Thoracic aorta (tissue), 2 donors: ENCODE data around the gene MLLT6. TPM values are rescaled to one million over a fixed set of nuclear protein-coding genes. Genes with fewer than 3 reads are reported as not detected.

Experiments
- ATAC-seq: fragments of 150-250 bp; one replicate; pipeline ENCODE4 v1.8.0; 2017; ENCODE audit warnings: low read depth; ENCODE audit not compliant: insufficient number of reproducible peaks, low FRiP score
- DNase-seq: peaks from one replicate; pipeline ENCODE4 v3.0.0-alpha.2; 2020; ENCODE audit warnings: low spot score
- H3K27ac ChIP-seq, 2 donors: fragments of 200-600 bp; sonication (generic); 1 replicate in 1 of 2; 2 replicates in 1 of 2; pipeline ENCODE4 v1.5.1; 2016; ENCODE audit warnings: mild to moderate bottlenecking in 2 of 2, moderate library complexity in 2 of 2
- H3K27me3 ChIP-seq: fragments of 200-600 bp; sonication (generic); replicated peaks from 2 replicates; pipeline ENCODE4 v1.6.0; 2016; ENCODE audit warnings: mild to moderate bottlenecking; ENCODE audit not compliant: insufficient read depth
- H3K36me3 ChIP-seq: fragments of 200-600 bp; sonication (generic); one replicate; pipeline ENCODE4 v1.5.1; 2016
- H3K4me1 ChIP-seq, 2 donors: fragments of 200-600 bp; sonication (generic); 1 replicate in 1 of 2; 2 replicates in 1 of 2; pipeline versions ENCODE4 v1.5.1 to v1.6.0; 2016; ENCODE audit warnings: low read depth in 2 of 2, mild to moderate bottlenecking in 1 of 2; ENCODE audit not compliant: control insufficient read depth in 1 of 2
- H3K4me3 ChIP-seq: fragments of 200-600 bp; sonication (generic); 2 replicates; pipeline ENCODE4 v1.5.1; 2016; ENCODE audit warnings: mild to moderate bottlenecking
- H3K9me3 ChIP-seq: fragments of 200-600 bp; sonication (generic); 2 replicates; pipeline ENCODE4 v1.5.1; 2016
- CTCF ChIP-seq: fragments of 200-600 bp; sonication (generic); IDR thresholded peaks from one replicate; pipeline ENCODE4 v1.5.1; 2019; ENCODE audit warnings: antibody characterized with exemption
- total RNA-seq, 2 donors: library from RNA; depleted of rRNA; stranded (reverse); fragments of >200 nt; gene quantifications; one replicate each; pipeline versions ENCODE4 v1.1.0 to v1.2.3, GENCODE V29; 2016

MLLT6 gene
- total RNA-seq, 2 donors from 2014 or later = 113 to 201 TPM

DNA sequence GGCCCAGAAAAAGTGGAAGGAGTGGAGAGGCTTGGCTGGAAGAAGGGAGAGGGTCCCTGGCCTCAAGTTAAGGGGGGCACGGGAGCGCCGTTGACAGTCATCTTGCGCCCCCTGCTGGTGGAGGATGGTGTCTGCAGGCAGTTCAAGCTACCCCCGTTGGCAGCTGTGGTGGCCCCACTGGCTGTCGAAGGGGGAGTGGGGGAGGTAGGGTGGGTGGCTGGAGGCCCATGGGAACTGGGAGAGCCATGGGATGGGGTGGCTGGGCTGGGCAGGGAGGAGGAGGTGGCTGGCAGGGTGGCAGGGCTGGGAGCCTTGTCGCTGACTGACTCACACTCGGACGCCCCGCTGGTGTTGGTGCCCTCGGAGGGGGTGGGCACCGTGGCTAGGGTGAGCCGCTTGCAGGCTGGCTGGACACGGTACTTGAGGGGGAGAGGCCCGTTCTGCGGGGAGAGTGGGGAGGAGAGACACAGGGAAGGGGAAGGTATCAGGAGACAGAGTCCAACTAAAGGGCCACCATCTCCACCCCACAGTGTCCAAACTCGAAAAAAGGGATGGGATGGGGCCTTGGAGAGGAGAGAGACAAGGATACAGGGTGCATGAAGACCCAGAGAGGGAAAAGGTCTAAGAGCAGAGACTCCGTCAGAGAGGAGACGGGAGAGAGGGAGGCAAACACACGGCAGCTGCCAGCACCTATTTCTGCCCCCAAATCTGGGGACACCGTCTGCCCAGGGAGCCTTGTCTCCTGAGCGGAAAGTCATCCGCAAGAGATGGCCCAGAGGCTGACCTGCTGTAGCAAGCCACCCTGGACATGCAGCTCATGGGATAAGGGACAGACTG is 30.3 kb downstream of the MLLT6 start:
- DNase-seq (no peak), ATAC-seq (no peak)
- Histone ChIP-seq H3K9me3 (no peaks in the 10 kb centered on the region), H3K4me3 (no peak overlapping the region), H3K4me1 (peaks cover 11 to 35% of the 10 kb centered on the region in 2 donors), H3K36me3 (peaks cover 39% of the 10 kb centered on the region), H3K27me3 (no peaks in the 10 kb centered on the region), H3K27ac (peak overlapping the region; percentile 15 to 22)
- peak; percentile 98 for TF ChIP-seq CTCF

GRCh38 chr17:38738007-38738662 is 33.1 kb downstream of the MLLT6 start:
- no peak for TF ChIP-seq CTCF

DNA sequence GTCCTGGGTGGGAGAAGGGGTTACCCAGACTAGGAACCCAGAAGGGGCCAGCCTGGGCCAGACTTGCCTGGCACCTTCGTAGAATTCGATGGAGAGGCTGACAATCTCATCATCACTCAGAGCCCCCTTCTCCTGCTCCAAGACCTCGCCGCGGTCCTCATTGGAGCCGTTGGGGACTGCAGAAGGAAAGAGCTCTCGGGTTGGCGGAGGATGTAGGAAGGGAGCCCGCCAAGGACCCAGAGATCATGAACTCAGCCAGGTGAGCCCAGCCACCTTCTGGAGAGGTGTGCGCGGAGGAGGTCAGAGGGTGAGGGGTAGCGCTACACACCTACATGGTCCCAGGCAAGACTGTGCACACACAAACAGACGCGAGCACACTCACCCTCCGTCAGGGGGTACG is 33.6 kb downstream of the MLLT6 start:
- no peak overlapping the region for H3K27ac ChIP-seq
- no peak for ATAC-seq
- H3K9me3 ChIP-seq = no peaks in the 10 kb centered on the region
- peaks cover 7 to 38% of the 10 kb centered on the region in 2 donors for H3K4me1 ChIP-seq
- H3K27me3 ChIP-seq = no peaks in the 10 kb centered on the region
- peaks cover 39% of the 10 kb centered on the region for H3K36me3 ChIP-seq
- no peak for DNase-seq
- no peak for TF ChIP-seq CTCF
- no peak overlapping the region for H3K4me3 ChIP-seq

More at GRCh38 chr17:38738007-38738662, 33.1 kb downstream of the MLLT6 start:
- H3K4me1 ChIP-seq = peaks cover 7 to 35% of the 10 kb centered on the region in 2 donors
- H3K4me3 ChIP-seq = no peak overlapping the region
- ATAC-seq (no peak), DNase-seq (no peak)
- no peaks in the 10 kb centered on the region for H3K27me3 ChIP-seq
- peaks cover 39% of the 10 kb centered on the region for H3K36me3 ChIP-seq
- H3K27ac ChIP-seq = no peak overlapping the region
- H3K9me3 ChIP-seq = no peaks in the 10 kb centered on the region

DNA sequence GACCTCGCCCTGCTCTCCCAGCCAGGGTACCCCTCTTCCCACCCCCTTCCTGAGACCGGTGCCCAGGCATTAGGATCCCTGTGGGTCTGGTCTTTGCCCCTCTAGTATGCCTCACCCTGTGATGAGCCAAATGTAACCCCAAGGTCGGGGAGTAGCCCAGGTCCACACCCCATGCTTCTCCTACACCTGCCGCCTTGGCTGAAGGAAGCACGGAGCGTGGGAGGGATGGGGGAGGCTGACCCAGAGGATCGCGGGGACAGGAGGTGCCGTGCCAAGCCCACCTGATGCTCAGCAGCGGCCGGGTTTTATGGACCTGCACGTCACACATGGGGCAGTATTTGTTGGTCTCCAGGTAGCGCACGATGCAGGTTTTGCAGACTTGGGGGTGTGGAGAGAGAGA is 34.2 kb downstream of the MLLT6 start:
- Histone ChIP-seq H3K4me1 (peaks cover 7 to 39% of the 10 kb centered on the region in 2 donors), H3K36me3 (peaks cover 39% of the 10 kb centered on the region), H3K27ac (no peak overlapping the region), H3K4me3 (no peak overlapping the region), H3K27me3 (no peaks in the 10 kb centered on the region), H3K9me3 (no peaks in the 10 kb centered on the region)
- TF ChIP-seq CTCF = no peak
- DNase-seq (no peak), ATAC-seq (no peak)

DNA sequence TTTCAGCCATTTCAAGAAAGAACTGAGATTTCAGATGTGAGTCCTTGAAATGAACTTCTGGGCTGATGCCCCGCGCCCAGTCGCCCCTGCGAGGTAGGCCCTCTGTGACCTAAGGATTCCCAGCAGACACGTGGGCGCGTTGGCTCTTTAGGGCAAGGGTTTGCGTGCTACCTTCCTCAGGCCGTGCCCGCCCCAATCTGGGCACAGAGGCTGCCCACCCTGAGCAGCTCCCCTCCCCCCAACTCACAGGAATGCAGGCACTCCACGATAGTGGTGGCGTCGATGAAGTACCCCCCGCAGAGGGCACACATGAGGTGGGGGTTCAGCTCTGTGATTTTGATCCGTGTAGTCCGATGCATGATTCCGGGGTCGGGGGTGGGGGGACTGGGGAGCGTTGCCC is 35.0 kb downstream of the MLLT6 start:
- ATAC-seq = no peak
- H3K4me1 ChIP-seq = peaks cover 7 to 38% of the 10 kb centered on the region in 2 donors

More for the DNA sequence above, 35.0 kb downstream of the MLLT6 start:
- Histone ChIP-seq H3K4me3 (no peak overlapping the region), H3K27me3 (no peaks in the 10 kb centered on the region), H3K27ac (no peak overlapping the region), H3K9me3 (no peaks in the 10 kb centered on the region), H3K36me3 (peaks cover 39% of the 10 kb centered on the region)
- no peak for DNase-seq
- no peak for TF ChIP-seq CTCF
